Progenitor cell of endocrine pancreas (in vitro differentiated cells): ENCODE measurements around the gene S100Z. TPM values are rescaled to one million over a fixed set of nuclear protein-coding genes. Genes with fewer than 3 reads are reported as not detected.

Experiments
- DNase-seq: peaks from one replicate; pipeline ENCODE4 v3.0.0; 2021; ENCODE audit warnings: low spot score; ENCODE audit not compliant: unreplicated experiment
- H3K27ac Mint-ChIP-seq: 2 replicates; pipeline ENCODE4 v1.8.0; 2021; ENCODE audit warnings: mild to moderate bottlenecking, moderate library complexity, mixed read lengths
- H3K27me3 Mint-ChIP-seq: 2 replicates; pipeline ENCODE4 v1.8.0; 2021; ENCODE audit warnings: mixed read lengths
- H3K36me3 Mint-ChIP-seq: 2 replicates; pipeline ENCODE4 v1.8.0; 2022; ENCODE audit warnings: mixed read lengths; ENCODE audit not compliant: insufficient read depth
- H3K4me1 Mint-ChIP-seq: 2 replicates; pipeline ENCODE4 v1.8.0; 2021; ENCODE audit warnings: low read depth, mixed read lengths
- H3K4me3 Mint-ChIP-seq: 2 replicates; pipeline ENCODE4 v1.8.0; 2021; ENCODE audit warnings: low read depth, mild to moderate bottlenecking, moderate library complexity, mixed read lengths
- H3K9me3 Mint-ChIP-seq: 2 replicates; pipeline ENCODE4 v1.8.0; 2021; ENCODE audit warnings: low read depth, mixed read lengths
- CTCF ChIP-seq: fragments of 200-600 bp; sonication (generic); IDR thresholded peaks from one replicate; pipeline ENCODE4 v1.5.0; 2021; ENCODE audit warnings: antibody characterized with exemption, mild to moderate bottlenecking; ENCODE audit not compliant: unreplicated experiment
- total RNA-seq: library from RNA; stranded (reverse); gene quantifications from 2 replicates; pipeline ENCODE4 v1.2.1, GENCODE V29; 2021

Gene S100Z
- total RNA-seq, 1 donor from 2014 or later = 1.7 TPM

- Mint-ChIP-seq H3K4me1 (no peaks in the 10 kb centered on the region), H3K27ac (no peak overlapping the region), H3K27me3 (peaks cover 61% of the 10 kb centered on the region), H3K4me3 (peak overlapping the region; percentile 65), H3K9me3 (no peaks in the 10 kb centered on the region), H3K36me3 (no peaks in the 10 kb centered on the region)
- peak; percentile 16 for TF ChIP-seq CTCF
- peak; percentile 30 for DNase-seq
Measured at GRCh38 chr5:76953551-76954382, 104.0 kb downstream of the S100Z start.

GRCh38 chr5:76954383-76954763 lies 104.6 kb downstream of the S100Z start:
- no peaks in the 10 kb centered on the region for H3K9me3 Mint-ChIP-seq
- no peak for TF ChIP-seq CTCF
- DNase-seq = no peak

GRCh38 chr5:76956033-76956432 lies 106.2 kb downstream of the S100Z start:
- Mint-ChIP-seq H3K9me3 (no peaks in the 10 kb centered on the region), H3K4me3 (no peak overlapping the region), H3K27me3 (peaks cover 55% of the 10 kb centered on the region), H3K27ac (no peak overlapping the region), H3K4me1 (no peaks in the 10 kb centered on the region), H3K36me3 (no peaks in the 10 kb centered on the region)
- TF ChIP-seq CTCF = no peak
- DNase-seq = no peak

More at GRCh38 chr5:76954383-76954763, 104.6 kb downstream of the S100Z start:
- Mint-ChIP-seq H3K27ac (no peak overlapping the region), H3K27me3 (peaks cover 61% of the 10 kb centered on the region), H3K4me1 (no peaks in the 10 kb centered on the region), H3K4me3 (peak overlapping the region; percentile 65), H3K36me3 (no peaks in the 10 kb centered on the region)

GRCh38 chr5:76958991-76959767 lies 109.4 kb downstream of the S100Z start:
- peaks cover 26% of the 10 kb centered on the region for H3K27me3 Mint-ChIP-seq
- no peak overlapping the region for H3K27ac Mint-ChIP-seq
- H3K9me3 Mint-ChIP-seq = no peaks in the 10 kb centered on the region
- H3K36me3 Mint-ChIP-seq = no peaks in the 10 kb centered on the region
- peaks cover 4% of the 10 kb centered on the region for H3K4me1 Mint-ChIP-seq
- no peak for DNase-seq
- H3K4me3 Mint-ChIP-seq = no peak overlapping the region
- TF ChIP-seq CTCF = no peak

- Mint-ChIP-seq H3K36me3 (no peaks in the 10 kb centered on the region), H3K4me1 (peaks cover 4% of the 10 kb centered on the region), H3K9me3 (no peaks in the 10 kb centered on the region), H3K27me3 (peaks cover 17% of the 10 kb centered on the region), H3K27ac (no peak overlapping the region), H3K4me3 (no peak overlapping the region)
- DNase-seq = no peak
- TF ChIP-seq CTCF = no peak
Measured at GRCh38 chr5:76960004-76960625, 110.3 kb downstream of the S100Z start.
